GM19193 (cell line): ENCODE data around the gene NMRK1.

Experiments
- POLR2A ChIP-seq: IDR thresholded peaks from 4 replicates; pipeline ENCODE4 v1.6.1; 2011; ENCODE audit not compliant: insufficient read depth, insufficient read length; ENCODE audit errors: extremely low read depth

The NMRK1 gene

DNA sequence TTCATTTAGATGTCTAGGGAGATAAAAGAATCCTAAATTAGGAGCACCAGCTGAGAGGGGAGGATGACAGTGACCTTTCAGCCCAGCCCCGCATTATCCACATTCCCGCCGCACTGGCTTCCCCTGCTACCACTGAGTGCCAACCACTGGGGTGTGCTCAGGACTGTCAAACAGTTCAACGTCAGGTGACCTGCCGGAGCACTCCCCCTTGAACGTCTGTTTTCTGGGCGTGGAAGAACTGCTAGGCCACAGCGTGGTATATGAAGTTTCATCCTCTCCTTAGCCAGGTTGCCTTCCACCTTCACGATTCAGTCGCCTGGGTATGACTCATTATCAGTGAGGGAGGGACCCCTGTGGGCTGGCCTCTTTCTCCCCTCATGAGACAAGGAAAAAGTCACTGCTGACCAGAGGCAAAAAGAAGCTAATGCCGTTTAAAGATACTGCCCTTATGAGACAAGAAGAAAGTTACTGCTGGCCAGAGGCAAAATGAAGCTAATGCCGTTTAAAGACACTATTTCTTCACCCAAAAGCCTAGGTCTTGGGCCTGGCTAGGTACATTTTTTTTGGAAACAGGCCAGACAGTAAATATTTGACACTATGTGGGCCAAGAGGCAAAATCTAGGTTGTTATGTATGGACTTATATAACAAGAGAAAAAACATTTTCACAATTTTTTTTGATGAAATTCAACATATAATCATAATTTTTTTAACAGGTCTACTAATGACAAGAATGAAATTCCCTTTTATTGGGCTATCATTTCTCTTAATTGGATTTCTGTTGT, 4.6 kb downstream of the NMRK1 start:
- no peak for TF ChIP-seq POLR2A

DNA sequence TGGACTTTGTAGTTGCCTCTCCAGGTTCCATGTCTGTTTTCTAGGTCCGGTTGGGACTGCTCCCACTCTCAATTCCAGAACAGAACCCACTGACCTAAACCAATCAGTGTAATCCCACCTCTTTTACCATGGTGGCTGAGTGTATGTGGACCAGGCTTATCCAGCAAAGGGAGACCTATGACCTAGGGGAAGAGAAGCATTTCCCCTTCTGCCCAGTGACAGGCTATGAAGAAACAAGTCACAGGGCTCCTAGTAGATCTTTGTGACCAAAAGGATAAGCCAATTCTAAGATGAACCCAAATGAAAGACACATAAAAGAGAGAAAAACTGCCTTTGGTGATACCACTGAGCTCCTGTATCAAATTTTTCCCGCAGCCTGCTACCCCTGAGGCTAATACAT, 6.3 kb downstream of the NMRK1 start:
- TF ChIP-seq POLR2A = no peak

DNA sequence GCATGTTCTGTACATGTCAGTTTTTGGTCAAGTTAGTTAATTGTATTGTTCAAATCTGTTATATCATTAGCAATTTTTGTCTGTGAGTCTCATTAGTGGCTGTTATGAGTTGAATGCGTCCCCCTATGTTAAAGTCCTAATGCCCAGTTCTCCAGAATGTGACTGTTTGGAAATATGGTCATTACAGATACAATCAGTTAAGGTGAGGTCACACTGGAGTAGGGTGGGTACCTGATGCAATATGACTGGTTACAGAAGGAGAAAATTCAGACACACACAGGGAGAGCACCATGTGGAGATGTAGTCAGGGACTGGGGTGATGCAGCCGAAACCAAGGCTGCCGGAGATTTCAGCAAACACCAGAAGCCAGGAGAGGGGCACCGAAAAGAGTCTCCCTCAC, 15.1 kb downstream of the NMRK1 start:
- TF ChIP-seq POLR2A = no peak

DNA sequence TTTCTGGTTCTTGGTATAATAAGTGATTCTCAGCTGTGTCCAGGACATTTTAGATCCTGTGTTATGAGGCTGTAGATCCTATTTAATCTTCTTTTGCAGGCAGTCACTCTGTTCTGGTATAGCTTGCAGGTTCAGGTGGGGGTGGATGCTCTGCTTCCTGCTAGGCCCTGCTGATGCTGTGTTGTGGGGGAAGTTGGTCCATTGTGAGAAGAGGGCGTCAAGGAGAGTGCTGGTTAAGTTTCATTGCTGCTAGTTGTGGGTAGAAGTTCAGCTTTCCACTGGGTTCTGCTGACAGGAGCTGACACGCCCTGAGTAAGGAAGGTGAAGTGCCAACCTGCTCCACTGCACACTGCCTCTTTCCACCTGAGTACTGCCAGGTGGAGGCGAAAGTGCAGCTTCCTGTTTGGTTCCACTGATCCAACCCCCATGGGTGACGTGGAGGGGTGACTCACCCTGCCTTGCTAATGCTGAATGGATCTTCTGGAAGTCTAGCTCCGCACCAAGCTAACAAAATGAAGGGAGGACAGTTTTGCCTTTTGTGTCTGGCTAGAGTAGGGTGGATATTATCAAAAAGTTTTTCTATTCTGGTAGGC, 16.3 kb downstream of the NMRK1 start:
- TF ChIP-seq POLR2A = no peak

DNA sequence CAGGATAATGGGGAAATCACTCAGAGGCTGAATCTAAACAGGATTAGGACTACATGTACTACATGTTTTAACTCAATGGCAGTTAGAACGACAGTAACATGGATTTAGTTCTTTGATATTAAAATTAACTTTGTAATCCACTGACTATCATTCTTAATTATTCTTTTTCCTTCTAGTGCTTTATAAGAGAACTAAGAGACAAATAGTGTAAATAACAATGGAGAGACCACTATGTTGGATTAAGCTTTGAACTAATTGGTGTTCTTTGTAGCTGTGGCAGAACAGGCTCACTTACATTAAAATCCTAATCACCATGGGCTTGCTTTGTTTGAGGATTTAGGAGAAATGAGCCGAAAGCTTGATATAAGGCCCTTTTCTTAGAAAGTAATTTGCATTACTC, 18.8 kb downstream of the NMRK1 start:
- no peak for TF ChIP-seq POLR2A

DNA sequence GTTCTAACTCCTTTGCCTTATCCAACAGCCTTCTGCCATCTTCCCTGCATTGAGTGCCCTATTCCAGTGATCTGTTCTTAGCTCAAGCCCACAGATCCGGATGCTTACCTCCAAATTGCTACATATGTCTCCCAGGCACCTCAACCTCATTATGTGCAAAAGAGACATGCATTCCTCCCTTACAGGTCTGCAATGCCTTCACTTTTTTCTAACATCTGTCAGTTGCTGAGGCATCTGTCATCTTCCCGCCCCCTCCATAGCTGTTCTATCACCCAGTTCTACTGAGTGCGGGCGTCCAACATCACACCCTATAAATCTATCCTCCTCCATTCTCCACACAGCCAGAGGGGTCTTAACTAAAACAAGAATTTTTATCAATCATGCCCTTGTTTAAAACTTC, 20.1 kb downstream of the NMRK1 start:
- no peak for TF ChIP-seq POLR2A

DNA sequence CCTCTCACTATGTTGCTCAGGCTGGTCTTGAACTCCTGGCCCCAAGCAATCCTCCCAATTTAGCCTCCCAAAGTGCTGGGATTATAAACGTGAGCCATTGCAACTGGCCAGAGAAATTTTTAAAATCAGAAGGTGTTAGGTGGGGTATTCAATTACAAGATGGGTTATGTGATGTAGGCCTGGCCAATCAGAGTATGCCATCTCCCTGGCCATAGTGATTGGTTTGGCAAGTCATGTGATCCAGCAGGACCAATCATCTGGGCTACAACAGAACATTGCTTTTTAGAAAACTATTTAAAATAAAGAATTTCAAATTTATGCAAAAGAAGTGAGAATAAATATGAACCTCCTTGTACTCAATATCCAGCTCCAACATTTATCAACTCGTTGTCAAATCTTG, 22.4 kb downstream of the NMRK1 start:
- no peak for TF ChIP-seq POLR2A

DNA sequence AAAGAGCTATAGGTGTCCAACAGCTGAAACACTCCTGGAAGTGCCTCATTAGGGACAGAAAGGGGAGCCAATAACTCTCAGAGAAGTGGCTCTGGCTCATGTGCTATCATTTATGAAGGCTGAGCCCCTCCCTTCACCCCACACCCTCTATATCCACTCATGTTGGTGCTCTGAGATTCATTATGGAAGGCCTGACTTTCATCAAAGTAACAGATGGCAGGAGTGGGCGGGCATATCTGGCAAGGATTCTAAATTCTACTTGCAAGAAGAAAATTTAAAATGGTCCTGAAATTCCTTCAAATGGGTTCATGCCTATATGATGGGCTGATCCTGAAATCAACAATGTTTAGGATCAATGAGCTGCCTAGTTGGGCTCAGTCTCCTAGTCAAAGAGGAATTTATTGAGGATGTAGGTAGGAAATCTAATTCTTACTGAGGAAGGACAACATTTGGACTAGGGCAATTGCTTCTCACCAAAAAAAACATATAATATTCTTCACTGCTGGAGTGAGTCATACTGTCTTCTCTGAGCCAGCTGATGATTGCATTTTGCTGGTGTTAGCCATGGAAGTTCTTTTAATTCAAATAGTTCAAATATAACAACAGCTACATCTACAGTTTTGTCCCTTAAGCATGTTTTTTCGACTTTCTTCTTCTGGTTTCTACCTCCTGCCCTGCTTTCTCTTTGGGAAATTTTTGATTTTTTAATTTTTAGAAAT, 23.5 kb downstream of the NMRK1 start:
- no peak for TF ChIP-seq POLR2A

DNA sequence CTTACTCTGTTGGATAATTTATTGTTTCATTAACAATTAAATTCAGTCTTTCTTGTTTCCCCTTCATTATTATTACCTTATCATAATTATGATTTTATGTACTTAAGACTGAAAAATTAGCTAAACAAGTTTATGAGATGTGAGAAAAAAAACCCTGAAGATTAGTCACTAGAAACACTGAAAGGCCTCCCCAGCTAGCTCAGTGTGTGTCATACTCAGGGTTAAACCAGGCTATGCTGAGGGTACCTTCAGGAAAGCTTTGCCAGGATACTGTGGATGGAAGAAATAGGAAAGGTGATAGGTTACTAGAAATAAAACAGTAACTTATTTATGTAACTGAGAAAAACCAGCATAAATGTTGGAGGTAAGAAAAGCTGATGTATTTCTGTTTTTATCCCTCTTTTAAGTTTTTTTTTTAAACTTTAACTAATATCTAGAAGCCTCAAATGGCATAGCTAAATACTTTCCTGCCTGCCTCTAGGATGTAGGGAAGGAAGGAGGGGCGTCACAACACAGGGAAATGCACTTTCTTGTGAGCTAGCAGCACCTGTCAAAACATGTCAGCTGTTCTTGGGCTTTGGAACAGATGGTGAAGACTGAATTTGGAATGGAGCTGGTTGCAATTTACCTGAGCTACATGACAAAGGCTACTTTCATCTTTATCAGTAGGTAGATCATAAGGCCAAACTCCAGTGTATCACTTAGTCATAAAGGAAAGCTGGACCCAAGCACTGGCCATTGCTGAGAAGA, 24.2 kb downstream of the NMRK1 start:
- no peak for TF ChIP-seq POLR2A

DNA sequence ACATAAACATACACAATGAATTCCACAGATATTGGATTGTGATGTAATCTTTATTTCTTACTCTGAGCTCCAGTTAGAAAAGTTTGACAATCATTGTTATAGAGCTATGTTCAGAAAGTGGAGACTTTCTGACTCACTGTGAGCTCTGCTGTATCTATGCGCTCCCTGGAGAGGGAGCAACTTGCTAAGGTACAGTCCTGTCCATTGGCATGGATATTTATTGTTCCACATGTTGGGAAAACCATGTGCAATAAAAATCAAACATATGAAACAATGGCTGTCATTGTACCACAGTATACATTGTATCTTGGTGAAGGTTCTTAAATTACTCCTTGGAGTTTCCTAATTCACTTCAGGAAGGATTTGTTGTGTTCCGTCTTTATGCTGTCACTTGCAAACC, 26.8 kb downstream of the NMRK1 start:
- no peak for TF ChIP-seq POLR2A

DNA sequence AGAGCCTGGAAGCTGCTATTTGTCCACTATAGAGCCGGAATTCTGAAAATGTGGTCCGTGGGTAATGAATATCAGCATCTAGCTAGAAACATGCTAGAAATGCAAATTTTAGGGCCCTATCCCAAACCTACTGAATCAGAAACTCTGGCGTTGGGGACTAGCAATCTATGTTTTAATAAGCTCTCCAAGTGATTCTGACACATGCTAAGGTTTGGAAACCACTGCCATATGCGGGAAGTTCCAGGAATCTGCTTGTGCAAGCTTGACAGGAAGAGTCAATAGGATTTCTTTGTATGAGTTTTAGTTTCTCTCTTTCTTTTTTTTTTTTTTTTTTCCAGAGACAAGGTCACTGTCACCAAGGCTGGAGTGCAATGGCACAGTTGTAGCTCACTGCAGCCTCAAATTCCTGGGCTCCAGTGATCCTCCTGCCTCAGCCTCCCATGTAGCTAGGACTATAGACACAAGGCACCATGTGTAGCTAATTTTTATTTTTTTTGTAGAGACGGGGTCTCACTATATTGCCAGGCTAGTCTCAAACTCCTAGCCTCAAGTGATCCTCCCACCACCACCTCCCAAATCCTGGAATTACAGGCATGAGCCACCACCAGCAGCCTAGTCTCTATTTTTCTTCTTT, 33.5 kb downstream of the NMRK1 start:
- no peak for TF ChIP-seq POLR2A

DNA sequence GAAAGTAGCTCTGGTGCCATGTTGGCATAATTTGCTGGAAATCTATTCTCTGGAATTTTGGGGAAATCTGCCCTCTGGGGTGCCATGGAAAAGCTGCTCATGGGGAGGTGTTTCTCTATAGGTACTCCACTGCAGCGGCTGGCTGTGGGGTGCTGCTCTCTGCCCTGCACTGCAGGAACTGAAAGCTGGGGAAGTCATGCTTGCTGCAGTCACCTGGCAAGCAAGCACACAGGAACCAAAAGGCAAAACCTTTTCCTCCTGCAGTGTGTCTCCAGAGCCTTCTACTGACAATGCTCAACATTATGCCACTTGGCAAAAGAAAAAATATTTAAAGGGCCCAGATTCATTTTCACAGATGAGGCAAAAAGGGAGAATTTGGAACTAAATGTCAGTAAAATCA, 34.1 kb downstream of the NMRK1 start:
- TF ChIP-seq POLR2A = no peak

DNA sequence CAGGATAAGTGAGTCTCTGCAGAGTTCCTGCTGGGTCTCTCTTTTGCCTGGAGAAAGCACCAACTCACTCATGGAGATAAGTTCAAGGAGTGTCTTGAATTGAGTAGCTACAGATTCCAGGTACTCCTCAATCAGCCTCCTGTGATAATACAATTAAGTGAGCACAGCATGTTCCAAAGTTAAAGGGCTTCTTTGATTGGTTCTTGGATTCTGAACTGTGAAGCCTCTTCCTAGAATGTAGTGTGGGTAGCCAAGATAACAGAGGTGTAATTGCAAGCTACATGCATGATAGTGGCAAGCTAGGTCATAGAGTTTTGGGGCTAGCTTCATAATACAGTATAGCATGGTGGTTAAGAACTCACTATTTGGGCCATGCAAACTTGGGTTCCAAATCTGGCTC, 36.7 kb downstream of the NMRK1 start:
- TF ChIP-seq POLR2A = no peak

DNA sequence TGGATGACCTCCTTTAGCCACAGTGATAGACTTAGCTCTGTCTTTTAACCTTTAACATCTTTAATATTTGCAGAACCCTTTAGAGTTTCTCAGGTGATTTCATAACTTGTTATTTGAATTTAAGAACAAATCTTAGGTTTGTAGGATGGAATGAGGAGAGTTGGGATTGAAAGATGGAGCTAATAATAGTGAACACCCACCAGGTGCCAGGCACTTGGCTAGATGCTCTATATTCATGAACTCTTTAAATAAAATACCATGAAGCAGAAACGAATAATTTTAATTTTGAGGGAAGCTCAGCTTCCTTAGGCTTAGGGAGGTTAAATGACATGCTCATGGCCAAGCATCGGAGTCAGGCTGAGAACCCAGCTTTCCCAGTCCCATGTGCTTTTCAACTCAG, 40.4 kb downstream of the NMRK1 start:
- TF ChIP-seq POLR2A = no peak
